KBM-7 (cell line): ENCODE results near the gene HOXA7.

Source experiments
- DNase-seq: peaks from one replicate; pipeline ENCODE4 v3.0.0-alpha.2; 2015
- in situ Hi-C: fragments of 300-500 bp; cut with MboI; formaldehyde crosslinking; loops from 2 replicates; pipeline ENCODE4 v1.14.3; 2020; ENCODE audit warnings: low sequenced_read_pairs, low pct_unique_long_range_greater_than_20kb, mixed read lengths

HOXA7 gene

GRCh38 chr7:27117887-27118491 lies 38.5 kb downstream of the HOXA7 start:
- in situ Hi-C loops = no loop called here
- no peak for DNase-seq

- in situ Hi-C loops = no loop called here
These were observed 39.3 kb downstream of the HOXA7 start for GRCh38 chr7:27116962-27117886.

DNA sequence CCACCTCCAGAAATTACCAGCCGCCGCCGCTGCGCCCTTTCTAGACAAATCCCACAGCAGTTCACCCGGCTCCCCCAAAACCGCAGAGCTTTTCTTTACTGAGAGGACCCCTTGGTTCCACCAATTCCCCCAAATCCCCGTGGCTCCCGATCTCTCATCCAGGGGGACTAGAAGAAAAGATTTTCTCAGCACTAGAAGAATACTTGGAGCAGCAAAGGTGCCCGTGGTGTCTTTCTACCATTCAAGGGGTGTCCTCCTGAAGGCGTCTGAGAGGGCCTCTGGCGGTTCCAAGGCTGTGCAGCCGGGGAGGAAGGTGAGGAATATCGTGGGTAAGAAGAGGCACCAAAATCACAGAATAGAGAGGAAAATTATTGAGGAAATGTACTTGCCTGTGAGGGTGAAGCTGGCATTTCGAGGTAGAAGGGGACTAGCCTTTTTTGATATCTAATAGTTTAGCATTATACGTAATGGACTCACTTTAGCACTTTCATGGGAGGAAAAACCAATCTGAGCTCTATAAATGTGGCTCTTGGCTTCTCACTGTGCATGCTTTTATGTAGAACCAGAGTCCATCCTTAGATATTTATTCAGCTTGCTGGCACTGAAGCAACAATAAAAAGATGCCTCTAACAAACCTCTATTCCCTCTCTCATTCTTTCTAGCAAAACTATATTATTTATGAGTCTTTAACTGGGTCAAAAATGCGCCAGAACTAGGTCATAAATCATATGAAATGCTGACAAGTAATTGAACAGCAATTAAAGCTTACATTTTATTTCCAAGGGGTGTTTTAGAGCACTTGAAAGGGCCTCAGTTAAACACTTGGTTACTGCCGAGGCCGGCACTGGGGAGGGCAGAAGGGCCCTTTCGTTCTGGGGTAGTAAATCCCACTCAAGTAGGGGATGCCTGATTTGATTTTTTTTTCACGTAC lies 40.2 kb downstream of the HOXA7 start:
- in situ Hi-C loops = no loop called here
- no peak for DNase-seq

More at GRCh38 chr7:27116962-27117886, 39.3 kb downstream of the HOXA7 start:
- no peak for DNase-seq

GRCh38 chr7:27115221-27116026 lies 41.1 kb downstream of the HOXA7 start:
- in situ Hi-C loops = no loop called here
- no peak for DNase-seq

DNA sequence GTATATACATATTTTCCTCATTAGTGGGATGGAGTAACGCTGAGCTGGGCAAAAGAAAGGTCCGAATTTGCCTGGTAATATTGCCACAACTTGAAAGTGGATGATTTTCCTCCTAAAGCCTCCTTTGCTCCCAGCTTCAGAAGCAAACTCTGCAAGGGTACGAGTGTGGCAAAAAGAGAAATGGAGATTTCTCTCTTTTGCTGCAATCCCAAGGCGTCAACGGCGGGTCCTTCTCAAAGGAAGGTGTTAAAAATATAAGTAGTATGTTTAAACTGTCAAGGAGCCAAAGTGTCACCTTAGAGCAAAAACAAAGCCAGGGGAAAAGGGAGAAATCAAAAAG lies 41.6 kb downstream of the HOXA7 start:
- in situ Hi-C loops = no loop called here
- no peak for DNase-seq

- in situ Hi-C loops = no loop called here
- no peak for DNase-seq
These were observed 42.3 kb downstream of the HOXA7 start for GRCh38 chr7:27113991-27114769.

- DNase-seq = no peak
These were observed 43.2 kb downstream of the HOXA7 start for GRCh38 chr7:27112955-27113949.

GRCh38 chr7:27112361-27112760 lies 44.1 kb downstream of the HOXA7 start:
- no peak for DNase-seq
- in situ Hi-C loops = no loop called here

More at GRCh38 chr7:27112955-27113949, 43.2 kb downstream of the HOXA7 start:
- in situ Hi-C loops = no loop called here

- in situ Hi-C loops = no loop called here
- DNase-seq = no peak
These were observed 44.7 kb downstream of the HOXA7 start for GRCh38 chr7:27111751-27112277.

GRCh38 chr7:27111042-27111750 lies 45.3 kb downstream of the HOXA7 start:
- in situ Hi-C loops = no loop called here
- no peak for DNase-seq

- DNase-seq = no peak
- in situ Hi-C loops = no loop called here
These were observed 46.1 kb downstream of the HOXA7 start for GRCh38 chr7:27110186-27111031.

DNA sequence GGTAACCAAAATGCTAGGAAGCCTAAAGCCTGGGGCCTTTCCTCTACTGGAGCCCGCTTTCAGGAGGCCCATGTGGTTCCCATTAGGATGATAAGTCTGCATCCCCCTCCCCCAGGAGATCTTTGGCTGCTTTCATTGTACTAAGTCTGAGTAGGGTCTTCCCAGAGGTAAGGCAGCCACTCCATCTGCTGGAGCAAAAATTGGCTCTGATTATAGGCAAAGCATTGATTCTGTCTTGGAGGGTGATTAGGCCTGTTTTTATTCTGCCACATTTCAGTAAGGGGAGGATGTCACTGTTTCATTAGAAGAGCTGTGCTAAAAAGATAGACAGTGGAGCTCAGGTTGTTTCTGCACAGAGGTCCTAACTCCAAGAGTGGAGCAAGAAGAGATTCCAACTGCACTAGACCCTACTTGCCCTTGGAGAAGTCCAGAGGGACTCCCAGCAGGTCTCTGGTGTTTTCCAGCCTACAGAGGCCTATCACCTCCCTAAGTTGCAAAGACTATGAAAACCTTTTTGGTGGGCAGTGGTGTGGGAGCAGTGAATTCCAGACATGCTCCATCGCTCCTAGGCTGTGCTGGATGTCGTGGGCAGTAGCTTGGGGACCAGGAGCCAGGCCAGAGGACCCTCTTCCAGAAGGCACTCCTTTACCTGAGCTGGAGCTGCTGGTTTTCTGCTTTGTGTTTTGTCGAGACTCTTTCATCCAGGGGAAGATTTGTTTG lies 46.8 kb downstream of the HOXA7 start:
- in situ Hi-C loops = no loop called here
- DNase-seq = no peak

GRCh38 chr7:27108390-27109127 lies 47.9 kb downstream of the HOXA7 start:
- DNase-seq = no peak
- in situ Hi-C loops = no loop called here
